Measurements from ENCODE around the gene TCEAL4. TPM values are rescaled to one million over a fixed set of nuclear protein-coding genes. Genes with fewer than 3 reads are reported as not detected.
A peak's percentile ranks its signal among the peaks of the same experiment; 100 is the strongest.

The TCEAL4 gene
- polyA plus RNA-seq (2013, experiment 1 of 2), result 44.9 TPM
- polyA plus RNA-seq (2013, experiment 2 of 2), result 56.2 TPM

- Histone ChIP-seq H3K27ac (ENCODE audit: low read depth, low read length) (no peak within 1 kb of the TSS), H3K27me3 (ENCODE audit: insufficient read depth, low read length) (peaks cover 4% of the 10 kb centered on the region; the same call in 1 of the 2 replicates), H3K9me3 (ENCODE audit: insufficient read depth, low read depth, low read length) (no peaks in the 10 kb centered on the region), H3K4me1 (ENCODE audit: insufficient read depth, low read length) (no peaks in the 10 kb centered on the region), H3K36me3 (ENCODE audit: insufficient read depth, low read length) (peaks cover 12% of the 10 kb centered on the region), H3K9ac (ENCODE audit: low read depth, low read length) (peak within 1 kb of the TSS; percentile 82), H3K4me3 (ENCODE audit: low read length) (peak within 1 kb of the TSS; percentile 94)
- WGBS, result under 1% methylated on average over 56 of the region's 56 CpGs
Measured at GRCh38 chrX:103585411-103586313, at the start of gene TCEAL4. TCEAL4 (plus strand) TSS chrX:103585515; CDS start chrX:103586676, 1,161 bp downstream.

- no peaks in the 10 kb centered on the region for H3K9me3 ChIP-seq (ENCODE audit: insufficient read depth, low read depth, low read length)
- no peak overlapping the region for H3K9ac ChIP-seq (ENCODE audit: low read depth, low read length)
- no peaks in the 10 kb centered on the region for H3K4me1 ChIP-seq (ENCODE audit: insufficient read depth, low read length)
- H3K4me3 ChIP-seq (ENCODE audit: low read length), result no peak overlapping the region
- H3K36me3 ChIP-seq (ENCODE audit: insufficient read depth, low read length), result no peaks in the 10 kb centered on the region
- H3K27ac ChIP-seq (ENCODE audit: low read depth, low read length), result no peak overlapping the region
- no peaks in the 10 kb centered on the region for H3K27me3 ChIP-seq (ENCODE audit: insufficient read depth, low read length)
Measured at GRCh38 chrX:103536071-103536470, 49.2 kb upstream of the TCEAL4 start.

- no peaks in the 10 kb centered on the region for H3K27me3 ChIP-seq (ENCODE audit: insufficient read depth, low read length)
- H3K36me3 ChIP-seq (ENCODE audit: insufficient read depth, low read length), result no peaks in the 10 kb centered on the region
- no peak overlapping the region for H3K4me3 ChIP-seq (ENCODE audit: low read length)
- no peak overlapping the region for H3K27ac ChIP-seq (ENCODE audit: low read depth, low read length)
- H3K9ac ChIP-seq (ENCODE audit: low read depth, low read length), result no peak overlapping the region
- H3K9me3 ChIP-seq (ENCODE audit: insufficient read depth, low read depth, low read length), result no peaks in the 10 kb centered on the region
- H3K4me1 ChIP-seq (ENCODE audit: insufficient read depth, low read length), result no peaks in the 10 kb centered on the region
Measured at GRCh38 chrX:103536732-103537131, 48.6 kb upstream of the TCEAL4 start.

- Histone ChIP-seq H3K4me1 (ENCODE audit: insufficient read depth, low read length) (no peaks in the 10 kb centered on the region), H3K27ac (ENCODE audit: low read depth, low read length) (no peak overlapping the region), H3K27me3 (ENCODE audit: insufficient read depth, low read length) (no peaks in the 10 kb centered on the region), H3K9ac (ENCODE audit: low read depth, low read length) (no peak overlapping the region), H3K9me3 (ENCODE audit: insufficient read depth, low read depth, low read length) (no peaks in the 10 kb centered on the region), H3K36me3 (ENCODE audit: insufficient read depth, low read length) (no peaks in the 10 kb centered on the region), H3K4me3 (ENCODE audit: low read length) (no peak overlapping the region)
- WGBS, result 89% methylated on average over 2 of the region's 3 CpGs
Measured at GRCh38 chrX:103537871-103538387, 47.4 kb upstream of the TCEAL4 start.

GRCh38 chrX:103538728-103539127 is 46.6 kb upstream of the TCEAL4 start:
- Histone ChIP-seq H3K9me3 (ENCODE audit: insufficient read depth, low read depth, low read length) (no peaks in the 10 kb centered on the region), H3K27me3 (ENCODE audit: insufficient read depth, low read length) (no peaks in the 10 kb centered on the region), H3K36me3 (ENCODE audit: insufficient read depth, low read length) (no peaks in the 10 kb centered on the region), H3K27ac (ENCODE audit: low read depth, low read length) (no peak overlapping the region), H3K4me3 (ENCODE audit: low read length) (no peak overlapping the region), H3K4me1 (ENCODE audit: insufficient read depth, low read length) (no peaks in the 10 kb centered on the region), H3K9ac (ENCODE audit: low read depth, low read length) (no peak overlapping the region)

- H3K27ac ChIP-seq (ENCODE audit: low read depth, low read length), result no peak overlapping the region
- no peaks in the 10 kb centered on the region for H3K9me3 ChIP-seq (ENCODE audit: insufficient read depth, low read depth, low read length)
- no peaks in the 10 kb centered on the region for H3K36me3 ChIP-seq (ENCODE audit: insufficient read depth, low read length)
- no peaks in the 10 kb centered on the region for H3K27me3 ChIP-seq (ENCODE audit: insufficient read depth, low read length)
- no peaks in the 10 kb centered on the region for H3K4me1 ChIP-seq (ENCODE audit: insufficient read depth, low read length)
- 85% methylated on average over 2 of the region's 2 CpGs for WGBS
- H3K9ac ChIP-seq (ENCODE audit: low read depth, low read length), result no peak overlapping the region
- H3K4me3 ChIP-seq (ENCODE audit: low read length), result no peak overlapping the region
Measured at GRCh38 chrX:103539695-103540094, 45.6 kb upstream of the TCEAL4 start.

- Histone ChIP-seq H3K27me3 (ENCODE audit: insufficient read depth, low read length) (no peaks in the 10 kb centered on the region), H3K27ac (ENCODE audit: low read depth, low read length) (no peak overlapping the region), H3K9ac (ENCODE audit: low read depth, low read length) (no peak overlapping the region), H3K4me1 (ENCODE audit: insufficient read depth, low read length) (no peaks in the 10 kb centered on the region), H3K36me3 (ENCODE audit: insufficient read depth, low read length) (no peaks in the 10 kb centered on the region), H3K4me3 (ENCODE audit: low read length) (no peak overlapping the region), H3K9me3 (ENCODE audit: insufficient read depth, low read depth, low read length) (no peaks in the 10 kb centered on the region)
Measured at GRCh38 chrX:103540145-103540544, 45.2 kb upstream of the TCEAL4 start.

GRCh38 chrX:103549916-103550315 is 35.4 kb upstream of the TCEAL4 start:
- H3K4me3 ChIP-seq (ENCODE audit: low read length), result no peak overlapping the region
- H3K9ac ChIP-seq (ENCODE audit: low read depth, low read length), result no peak overlapping the region
- H3K4me1 ChIP-seq (ENCODE audit: insufficient read depth, low read length), result no peaks in the 10 kb centered on the region
- 85% methylated on average over 3 of the region's 3 CpGs for WGBS
- H3K27ac ChIP-seq (ENCODE audit: low read depth, low read length), result no peak overlapping the region
- H3K27me3 ChIP-seq (ENCODE audit: insufficient read depth, low read length), result no peaks in the 10 kb centered on the region
- H3K36me3 ChIP-seq (ENCODE audit: insufficient read depth, low read length), result no peaks in the 10 kb centered on the region
- H3K9me3 ChIP-seq (ENCODE audit: insufficient read depth, low read depth, low read length), result no peaks in the 10 kb centered on the region

GRCh38 chrX:103550415-103551051 is 34.8 kb upstream of the TCEAL4 start:
- no peaks in the 10 kb centered on the region for H3K9me3 ChIP-seq (ENCODE audit: insufficient read depth, low read depth, low read length)
- H3K9ac ChIP-seq (ENCODE audit: low read depth, low read length), result no peak overlapping the region
- H3K4me1 ChIP-seq (ENCODE audit: insufficient read depth, low read length), result no peaks in the 10 kb centered on the region
- H3K27ac ChIP-seq (ENCODE audit: low read depth, low read length), result no peak overlapping the region
- H3K4me3 ChIP-seq (ENCODE audit: low read length), result no peak overlapping the region
- WGBS, result 58% methylated on average over 2 of the region's 3 CpGs
- no peaks in the 10 kb centered on the region for H3K27me3 ChIP-seq (ENCODE audit: insufficient read depth, low read length)
- no peaks in the 10 kb centered on the region for H3K36me3 ChIP-seq (ENCODE audit: insufficient read depth, low read length)

- no peaks in the 10 kb centered on the region for H3K4me1 ChIP-seq (ENCODE audit: insufficient read depth, low read length)
- no peak overlapping the region for H3K9ac ChIP-seq (ENCODE audit: low read depth, low read length)
- no peak overlapping the region for H3K27ac ChIP-seq (ENCODE audit: low read depth, low read length)
- H3K4me3 ChIP-seq (ENCODE audit: low read length), result no peak overlapping the region
- WGBS, result 90% methylated on average over 1 of the region's 1 CpG
- H3K36me3 ChIP-seq (ENCODE audit: insufficient read depth, low read length), result no peaks in the 10 kb centered on the region
- no peaks in the 10 kb centered on the region for H3K9me3 ChIP-seq (ENCODE audit: insufficient read depth, low read depth, low read length)
- no peaks in the 10 kb centered on the region for H3K27me3 ChIP-seq (ENCODE audit: insufficient read depth, low read length)
Measured at GRCh38 chrX:103552236-103552635, 33.1 kb upstream of the TCEAL4 start.

- no peak overlapping the region for H3K27ac ChIP-seq (ENCODE audit: low read depth, low read length)
- 3% methylated on average over 18 of the region's 19 CpGs for WGBS
- no peaks in the 10 kb centered on the region for H3K36me3 ChIP-seq (ENCODE audit: insufficient read depth, low read length)
- H3K4me3 ChIP-seq (ENCODE audit: low read length), result peak overlapping the region; percentile 98
- no peaks in the 10 kb centered on the region for H3K4me1 ChIP-seq (ENCODE audit: insufficient read depth, low read length)
- H3K9me3 ChIP-seq (ENCODE audit: insufficient read depth, low read depth, low read length), result no peaks in the 10 kb centered on the region
- no peaks in the 10 kb centered on the region for H3K27me3 ChIP-seq (ENCODE audit: insufficient read depth, low read length)
- peak overlapping the region; percentile 80 for H3K9ac ChIP-seq (ENCODE audit: low read depth, low read length)
Measured at GRCh38 chrX:103554687-103555424, 30.5 kb upstream of the TCEAL4 start.

All from HUES64 (cell line).